Naive thymus-derived CD8-positive, alpha-beta T cell (primary cell): ENCODE results near the gene FOLH1. TPM values are rescaled to one million over a fixed set of nuclear protein-coding genes. Genes with fewer than 3 reads are reported as not detected.
"Not testable (repeated sequence)": the region's sequence is repeated elsewhere in the genome, so short reads cannot be mapped to it uniquely, and the experiment has no call there.

Experiments
- ATAC-seq, 2 donors: fragments of 150-1000 bp; cut with Tn5 transposase in 1 of 2; sonication (Bioruptor Pico), chemical (Tn5 transposase) in 1 of 2; 1 replicate in 1 of 2; 2 replicates in 1 of 2; pipeline ENCODE4 v1.10.0; 2021; ENCODE audit warnings: mild to moderate bottlenecking in 2 of 2, moderate library complexity in 2 of 2
- POLR2A ChIA-PET: fragments of 350-600 bp; sonication (Branson Sonifier 250); formaldehyde crosslinking; loops from one replicate; lab custom pipeline; 2021; ENCODE audit warnings: antibody characterized with exemption; lab: Charles Lee
- DNase-seq, 10 donors: peaks; one replicate each; pipeline versions ENCODE4 v3.0.0 to v3.0.0-alpha.2; 2020 to 2022
- H3K27ac Mint-ChIP-seq, 10 donors: one replicate each; pipeline ENCODE4 v1.8.0; 2020 to 2022; ENCODE audit warnings: mild to moderate bottlenecking in 10 of 10, mixed read lengths in 10 of 10, moderate library complexity in 4 of 10, inconsistent platforms in 1 of 10
- H3K27me3 Mint-ChIP-seq, 5 donors: one replicate each; pipeline ENCODE4 v1.8.0; 2021 to 2022; ENCODE audit warnings: mixed read lengths in 5 of 5
- H3K36me3 Mint-ChIP-seq, 3 donors: one replicate each; pipeline ENCODE4 v1.8.0; 2020 to 2022; ENCODE audit warnings: mixed read lengths in 3 of 3, mild to moderate bottlenecking in 2 of 3, inconsistent platforms in 1 of 3
- H3K4me1 Mint-ChIP-seq, 4 donors: one replicate each; pipeline ENCODE4 v1.8.0; 2021 to 2022; ENCODE audit warnings: mixed read lengths in 4 of 4
- H3K4me3 Mint-ChIP-seq, 10 donors: one replicate each; pipeline ENCODE4 v1.8.0; 2020 to 2022; ENCODE audit warnings: mild to moderate bottlenecking in 10 of 10, mixed read lengths in 10 of 10, moderate library complexity in 6 of 10, inconsistent platforms in 1 of 10
- H3K9me3 Mint-ChIP-seq, 9 donors: one replicate each; pipeline ENCODE4 v1.8.0; 2020 to 2022; ENCODE audit warnings: mixed read lengths in 9 of 9, mild to moderate bottlenecking in 3 of 9, inconsistent platforms in 1 of 9, moderate library complexity in 1 of 9
- polyA plus RNA-seq, 3 donors: library from polyadenylated mRNA; unstranded; fragments of 300-500 nt; fragmentation: Illumina TruSeq; gene quantifications; one replicate each; pipeline ENCODE4 v1.2.3, GENCODE V29; 2021
- total RNA-seq, 8 experiments: library from RNA in 2 of 8; stranded (reverse) in 2 of 8; gene quantifications; one replicate each; pipeline ENCODE4 v1.2.3 and lab custom pipeline; 2021 to 2026

The FOLH1 gene
- total and polyA plus RNA-seq, 5 experiments from 2014 or later, result not detected

- H3K36me3 Mint-ChIP-seq, DNase-seq, H3K27me3 Mint-ChIP-seq, H3K4me1 Mint-ChIP-seq, H3K4me3 Mint-ChIP-seq, ATAC-seq, POLR2A ChIA-PET, H3K27ac Mint-ChIP-seq: not testable (repeated sequence)
- peaks cover 0 to 17% (median 4%) of the 10 kb centered on the region in 9 donors for H3K9me3 Mint-ChIP-seq
These were observed 38.8 kb downstream of the FOLH1 start for GRCh38 chr11:49169579-49169978.

- H3K27me3 Mint-ChIP-seq, ATAC-seq, H3K27ac Mint-ChIP-seq, H3K4me3 Mint-ChIP-seq, H3K36me3 Mint-ChIP-seq, DNase-seq, H3K4me1 Mint-ChIP-seq, POLR2A ChIA-PET: not testable (repeated sequence)
- H3K9me3 Mint-ChIP-seq, result peaks cover 0 to 17% (median 4%) of the 10 kb centered on the region in 9 donors
These were observed 39.4 kb downstream of the FOLH1 start for GRCh38 chr11:49168992-49169391.

GRCh38 chr11:49151211-49151610 lies 57.2 kb downstream of the FOLH1 start:
- H3K27me3 Mint-ChIP-seq, result no peaks in the 10 kb centered on the region
- H3K4me3 Mint-ChIP-seq, result no peak overlapping the region
- DNase-seq (no peak), ATAC-seq (no peak)
- peaks cover 0 to 2% (median 0%) of the 10 kb centered on the region in 9 donors for H3K9me3 Mint-ChIP-seq
- no peaks in the 10 kb centered on the region for H3K4me1 Mint-ChIP-seq
- H3K27ac Mint-ChIP-seq, result no peak overlapping the region
- POLR2A ChIA-PET, result no interaction called here
- H3K36me3 Mint-ChIP-seq, result no peaks in the 10 kb centered on the region

- peaks cover 0 to 13% (median 4%) of the 10 kb centered on the region in 9 donors for H3K9me3 Mint-ChIP-seq
- H3K27ac Mint-ChIP-seq, POLR2A ChIA-PET, H3K27me3 Mint-ChIP-seq, H3K36me3 Mint-ChIP-seq, H3K4me3 Mint-ChIP-seq, ATAC-seq, H3K4me1 Mint-ChIP-seq, DNase-seq: not testable (repeated sequence)
These were observed 106.0 kb downstream of the FOLH1 start for GRCh38 chr11:49102356-49102755.

Other genes with a start within 250 kb of the FOLH1 start
- gene TRIM51G, start 224.7 kb downstream of the FOLH1 start, total RNA-seq, result not detected
- not detected for gene TRIM51G, start 224.7 kb downstream of the FOLH1 start, polyA plus RNA-seq
- not detected for gene TRIM49B, start 179.8 kb downstream of the FOLH1 start, total RNA-seq
- gene TRIM49B, start 179.8 kb downstream of the FOLH1 start, polyA plus RNA-seq, result not detected
- not detected for gene TRIM64C, start 149.5 kb downstream of the FOLH1 start, total RNA-seq
- gene TRIM64C, start 149.5 kb downstream of the FOLH1 start, polyA plus RNA-seq, result not detected